NCI-H2029 (cell line): ENCODE measurements around the gene PHAF1.
"Not testable (repeated sequence)": the region's sequence is repeated elsewhere in the genome, so short reads cannot be mapped to it uniquely, and the experiment has no call there.

Source experiments
- DNase-seq: peaks from one replicate; lab custom pipeline; 2025; lab: John Stamatoyannopoulos, UW

The PHAF1 gene

DNA sequence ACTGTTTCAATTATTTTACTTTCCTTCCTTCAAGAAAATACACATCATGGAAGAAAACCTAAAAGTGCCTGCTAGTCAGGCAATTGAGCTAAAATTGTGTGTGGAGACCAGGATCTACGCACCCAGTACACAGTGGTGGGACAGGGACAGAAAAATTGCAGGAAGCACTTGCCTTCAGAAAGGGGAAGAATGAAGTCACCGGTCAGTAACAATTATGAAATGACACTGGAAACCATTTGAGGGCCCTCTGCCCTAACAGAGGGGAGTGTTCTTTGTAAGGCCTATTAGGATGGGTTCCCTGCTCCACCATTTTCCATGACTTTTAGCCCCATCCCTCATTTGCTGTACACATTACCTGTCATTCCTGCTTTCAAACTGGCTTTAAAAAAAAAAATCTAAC is 4.5 kb upstream of the PHAF1 start:
- no peak for DNase-seq

DNA sequence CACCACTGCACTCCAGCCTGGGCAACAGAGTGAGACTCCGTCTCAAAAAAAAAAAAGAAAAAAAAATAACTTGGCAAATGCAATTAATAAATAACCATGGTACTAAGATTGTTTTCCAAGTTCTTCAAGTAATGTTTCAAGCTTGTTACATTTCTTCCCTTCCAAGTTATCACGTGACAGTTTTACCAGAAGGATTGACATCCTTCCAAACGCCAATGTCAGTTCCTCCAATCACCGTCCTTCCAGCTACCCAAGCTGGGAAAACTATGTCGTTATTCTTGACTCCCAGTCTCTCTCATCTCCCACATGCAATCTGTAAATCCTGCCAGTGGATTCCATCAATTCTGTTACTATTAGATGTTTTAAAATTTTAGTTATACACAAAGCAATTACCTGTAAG is 3.9 kb upstream of the PHAF1 start:
- DNase-seq: no peak

DNA sequence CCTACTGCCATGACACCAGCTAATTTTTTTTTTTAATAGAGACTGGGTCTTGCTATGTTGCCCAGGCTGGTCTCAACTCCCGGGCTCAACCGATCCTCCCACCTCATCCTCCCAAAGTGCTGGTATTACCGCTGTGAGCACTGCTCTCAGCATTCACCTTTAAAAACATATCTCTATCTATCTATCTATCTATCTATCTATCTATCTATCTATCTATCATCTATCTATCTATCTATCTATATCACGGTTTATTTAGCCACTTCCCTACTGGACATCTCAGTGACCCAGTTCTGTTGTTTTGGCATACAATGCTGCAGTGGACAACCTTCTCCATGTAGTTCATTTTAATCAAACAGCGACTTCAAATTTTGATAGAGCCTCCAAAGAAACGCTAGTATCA is 1.3 kb upstream of the PHAF1 start:
- no peak for DNase-seq

DNA sequence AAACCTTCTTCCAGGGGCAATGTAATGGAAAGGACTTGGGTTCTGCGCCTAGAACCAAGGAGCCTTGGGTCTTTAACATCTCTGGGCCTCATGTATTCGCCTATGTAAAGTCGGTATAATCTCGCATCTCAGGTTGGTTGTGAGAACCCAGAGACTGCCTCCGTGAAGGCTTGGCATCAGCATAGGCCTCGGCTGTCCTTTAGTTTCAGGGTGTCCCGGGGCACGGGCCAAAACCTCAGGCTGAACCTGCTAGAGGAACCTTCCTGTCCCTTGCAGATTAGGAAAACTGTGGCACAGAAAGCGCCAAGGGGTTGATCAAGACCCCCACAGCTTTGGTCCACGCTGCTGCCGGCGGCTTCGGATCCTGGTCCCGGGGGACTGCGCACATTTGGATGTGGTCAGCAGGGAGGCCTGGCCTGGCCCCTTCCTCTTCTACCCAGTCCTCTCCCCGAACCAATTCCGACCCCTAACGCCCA is 772 bp upstream of the PHAF1 start:
- DNase-seq: no peak

DNA sequence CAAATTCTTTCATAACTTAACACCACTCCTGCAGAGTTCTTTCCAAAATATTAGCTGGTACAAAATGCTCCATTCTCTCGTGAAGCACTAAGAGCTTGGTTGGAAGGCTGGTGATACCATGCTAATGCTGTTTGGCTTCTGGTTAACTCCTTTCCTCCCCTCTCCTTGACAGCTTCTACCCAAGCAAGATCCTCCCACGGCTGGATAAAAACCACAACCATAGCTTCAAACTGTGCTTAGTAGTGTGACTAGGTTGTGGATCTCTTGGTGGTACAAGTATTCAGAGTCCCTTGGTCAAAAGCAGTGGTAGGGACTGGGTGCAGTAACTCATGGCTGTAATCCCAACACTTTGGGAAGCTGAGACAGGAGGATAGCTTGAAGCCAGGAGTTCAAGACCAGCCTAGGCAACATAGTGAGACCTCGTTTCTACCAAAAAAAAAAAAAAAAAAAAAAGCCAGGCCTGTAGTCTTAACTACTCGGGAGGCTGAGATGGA is 2.3 kb downstream of the PHAF1 start:
- DNase-seq: no peak

DNA sequence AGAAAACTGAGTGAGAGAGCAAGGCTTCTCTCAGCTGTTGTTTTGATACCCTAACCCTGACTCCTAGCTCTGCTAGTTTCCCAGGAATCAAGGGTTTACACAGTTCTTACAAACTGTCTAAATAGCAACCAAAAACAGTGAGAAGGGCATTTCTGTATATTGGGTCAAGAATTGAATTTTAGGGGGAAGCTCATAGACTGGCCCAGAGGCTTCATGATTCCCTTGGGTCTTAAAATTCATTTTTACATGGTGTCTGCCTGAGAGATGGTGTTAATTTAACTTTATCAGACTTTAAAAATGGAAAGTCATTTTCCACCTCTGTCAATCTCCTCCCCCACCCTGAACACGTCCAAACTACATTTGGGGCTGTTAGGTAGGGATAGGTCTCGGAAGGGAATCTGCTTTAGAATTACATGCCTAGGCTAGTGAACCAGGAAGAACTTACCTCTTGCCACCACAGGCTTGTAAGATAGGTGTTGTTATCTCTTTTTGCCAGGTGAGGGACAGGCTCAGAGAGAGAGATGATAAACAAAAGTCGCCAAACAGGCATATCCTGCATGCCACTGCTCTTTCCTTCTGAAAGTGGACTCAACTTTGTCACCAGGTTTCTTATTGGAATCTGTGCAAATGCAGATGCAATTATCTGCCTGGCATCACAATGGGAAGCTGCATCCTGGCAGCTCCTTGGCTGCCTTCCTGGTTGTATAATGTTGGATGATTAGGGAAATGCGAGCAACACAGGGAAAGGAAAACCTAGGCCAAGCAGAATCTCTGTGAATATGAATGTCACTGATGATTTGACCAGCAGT is 3.1 kb downstream of the PHAF1 start:
- no peak for DNase-seq

DNA sequence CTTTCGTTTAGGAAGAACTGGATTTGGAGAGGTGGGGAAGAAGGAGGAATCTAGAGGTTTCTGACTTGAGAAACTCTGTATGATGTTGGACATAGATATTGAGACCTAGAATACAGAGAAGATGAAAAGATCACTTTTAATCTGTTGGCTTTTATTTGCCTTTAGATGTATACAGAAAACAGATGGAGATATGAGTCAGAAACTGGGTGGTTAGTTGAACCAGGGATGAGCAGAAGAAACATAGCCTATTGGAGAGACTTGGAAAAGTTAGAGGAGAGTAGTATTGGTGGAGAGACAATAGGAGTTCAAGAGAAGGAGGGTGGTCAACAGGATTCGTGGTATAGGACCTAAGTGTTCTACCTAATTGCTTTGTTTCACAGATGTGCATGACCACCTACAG is 5.1 kb downstream of the PHAF1 start:
- DNase-seq: no peak

DNA sequence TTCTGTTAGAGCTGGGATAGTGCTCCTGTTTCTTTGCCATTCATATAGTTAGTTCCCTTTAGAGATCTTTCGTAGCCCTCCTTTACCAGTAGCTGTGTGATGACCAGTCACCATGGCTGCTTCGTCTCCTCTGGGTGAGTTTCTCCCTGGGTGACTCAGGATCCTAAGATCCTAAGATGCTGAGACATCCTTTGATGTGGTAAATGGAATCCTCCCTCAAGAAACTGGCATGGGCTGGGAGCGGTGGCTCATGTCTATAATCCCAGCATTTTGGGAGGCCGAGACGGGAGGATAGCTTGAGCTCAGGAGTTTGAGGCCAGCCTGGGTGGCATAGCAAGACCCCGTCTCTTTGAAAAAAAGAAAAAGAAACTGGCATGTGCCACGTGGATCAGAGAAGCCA is 5.9 kb downstream of the PHAF1 start:
- no peak for DNase-seq

DNA sequence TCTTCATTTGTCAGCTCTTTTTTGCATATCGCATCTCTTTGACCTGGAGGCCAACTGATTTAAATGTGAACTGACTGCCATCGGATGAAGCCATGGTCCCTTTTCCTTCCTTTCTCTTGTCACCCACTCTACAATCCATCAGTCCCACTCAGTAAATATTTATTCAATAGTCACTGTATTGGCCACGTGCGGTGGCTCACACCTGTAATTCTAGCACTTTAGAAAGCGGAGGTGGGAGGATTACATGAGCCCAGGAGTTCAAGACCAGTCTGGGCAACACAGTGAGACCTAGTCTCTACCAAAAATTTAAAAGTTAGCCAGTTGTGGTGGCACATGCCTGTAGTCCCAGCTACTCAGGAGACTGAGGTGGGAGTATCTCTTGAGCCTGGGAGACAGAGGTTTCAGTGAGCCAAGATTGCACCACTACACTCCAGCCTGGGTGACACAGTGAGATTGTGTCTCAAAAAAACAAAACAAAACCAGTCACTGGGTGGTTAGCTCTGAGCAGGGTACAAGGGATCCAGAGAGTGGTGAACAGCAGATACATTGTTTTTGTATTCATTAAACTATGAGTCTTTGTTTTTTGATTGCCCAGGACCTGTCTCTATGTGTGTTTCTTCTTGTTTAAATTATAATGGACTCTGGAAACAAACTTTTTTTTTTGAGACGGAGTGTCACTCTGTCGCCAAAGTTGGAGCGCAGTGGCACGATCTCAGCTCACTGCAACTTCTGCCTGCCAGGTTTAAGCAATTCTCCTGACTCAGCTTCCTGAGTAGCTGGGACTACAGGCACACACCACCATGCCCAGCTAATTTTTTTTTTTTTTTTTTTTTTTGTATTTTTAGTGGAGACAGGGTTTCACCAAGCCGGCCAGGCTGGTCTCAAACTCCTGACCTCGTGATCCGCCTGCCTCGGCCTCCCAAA is 6.9 kb downstream of the PHAF1 start:
- no peak for DNase-seq

DNA sequence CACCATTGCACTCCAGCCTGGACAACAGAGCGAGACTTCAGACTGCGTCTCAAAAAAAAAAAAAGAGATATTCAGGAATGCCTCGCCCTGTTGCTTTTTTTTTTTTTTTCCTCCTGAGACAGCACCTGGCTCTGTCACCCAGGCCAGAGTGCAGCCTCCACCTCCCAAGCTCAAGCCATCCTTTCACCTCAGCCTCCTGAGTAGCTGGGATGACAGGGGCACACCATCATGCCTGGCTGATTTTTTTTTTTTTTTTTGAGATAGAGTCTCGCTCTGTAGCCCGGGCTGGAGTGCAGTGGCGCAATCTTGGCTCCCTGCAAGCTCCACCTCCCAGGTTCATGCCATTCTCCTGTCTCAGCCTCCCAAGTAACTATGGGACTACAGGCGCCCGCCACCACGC is 8.0 kb downstream of the PHAF1 start:
- DNase-seq: no peak

DNA sequence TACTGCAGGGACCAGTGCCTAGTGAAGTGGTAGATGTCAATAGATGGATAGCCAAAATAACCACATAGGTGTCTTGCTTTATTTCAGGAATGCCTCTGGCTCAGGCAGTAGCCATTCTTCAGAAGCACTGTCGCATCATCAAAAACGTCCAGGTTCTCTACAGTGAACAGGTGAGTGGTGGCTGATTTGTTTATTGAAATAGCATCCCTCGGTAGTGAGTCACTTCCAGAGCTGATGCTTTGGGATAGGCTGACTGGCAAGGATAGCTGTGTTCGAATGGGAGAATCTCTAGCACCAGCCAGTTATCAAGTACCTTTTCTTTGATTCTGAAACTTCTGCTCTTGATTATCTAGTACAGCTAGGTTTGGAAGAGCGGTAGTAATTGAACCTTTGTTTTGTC is 10.3 kb downstream of the PHAF1 start:
- DNase-seq: no peak

DNA sequence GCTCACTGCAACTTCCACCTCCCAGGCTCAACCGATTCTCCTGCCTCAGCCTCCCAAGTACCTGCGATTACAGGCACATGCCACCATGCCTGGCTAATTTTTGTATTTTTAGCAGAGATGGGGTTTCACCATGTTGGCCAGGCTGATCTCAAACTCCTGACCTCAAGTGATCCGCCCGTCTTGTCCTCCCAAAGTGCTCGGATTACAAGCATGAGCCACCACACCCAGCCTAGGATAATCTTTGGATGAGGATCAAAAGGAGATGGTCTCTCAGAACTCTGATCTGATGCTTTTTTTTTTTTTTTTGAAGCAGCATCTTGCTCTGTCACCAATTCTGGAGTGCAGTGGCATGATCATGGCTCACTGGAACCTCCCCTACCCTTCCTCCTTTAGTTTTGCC is 13.1 kb downstream of the PHAF1 start:
- DNase-seq: not testable (repeated sequence)

DNA sequence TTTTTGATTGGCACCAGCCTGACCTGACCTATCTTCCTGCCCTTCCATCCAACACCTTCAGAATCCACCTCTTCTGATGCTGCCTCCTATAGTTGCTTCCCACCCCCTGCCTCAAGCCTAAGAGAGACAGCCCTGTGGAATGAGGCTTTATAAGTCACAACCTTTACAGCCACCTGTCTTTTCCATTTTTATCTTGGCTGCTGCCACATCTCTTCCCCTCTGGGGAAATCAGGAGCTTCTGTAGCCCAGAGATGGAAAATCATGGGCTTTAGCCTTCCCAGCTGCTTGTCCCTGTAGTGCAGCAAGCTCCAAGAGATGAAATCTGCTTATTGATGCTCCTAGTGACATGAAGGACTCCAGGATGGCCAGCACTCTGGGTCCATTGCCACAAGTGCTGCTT is 18.7 kb downstream of the PHAF1 start:
- no peak for DNase-seq

DNA sequence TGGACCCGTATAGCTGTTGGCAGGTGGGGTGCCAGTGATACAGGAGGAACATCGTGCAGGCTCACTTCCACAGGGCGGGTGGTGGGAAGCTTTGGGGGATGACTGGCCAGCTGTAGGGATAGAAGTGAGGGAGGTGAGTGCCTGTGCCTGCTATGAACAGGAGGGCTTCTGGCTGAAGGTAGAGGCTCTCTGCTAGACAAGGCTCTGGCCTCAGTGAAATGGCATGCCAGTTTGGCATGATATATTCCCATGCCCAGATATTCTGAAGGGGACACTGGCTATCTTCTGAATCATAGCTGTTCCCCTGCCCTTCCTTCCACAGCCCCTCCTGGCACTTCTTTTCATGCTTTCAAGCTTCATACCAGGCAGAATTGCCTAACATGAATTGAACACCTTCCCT is 19.1 kb downstream of the PHAF1 start:
- DNase-seq: no peak

DNA sequence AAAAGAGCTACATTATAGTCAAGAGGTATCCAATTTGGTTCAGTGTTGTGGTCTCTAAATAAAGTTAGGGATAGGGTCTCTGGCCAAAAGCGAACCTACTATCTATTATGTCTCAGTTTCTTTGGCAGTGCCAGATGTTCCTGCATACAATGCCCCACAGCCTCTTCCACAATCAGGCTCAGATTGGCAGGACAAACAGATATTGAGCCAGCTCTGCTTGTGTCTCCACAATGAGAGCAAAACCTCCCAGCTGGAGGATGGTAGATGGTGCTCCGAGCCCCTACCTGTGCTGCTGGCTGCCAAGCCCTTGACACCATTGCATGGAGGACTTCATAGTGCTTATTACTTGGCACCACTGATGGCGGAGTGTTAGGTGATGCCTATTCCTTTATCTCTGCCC is 19.7 kb downstream of the PHAF1 start:
- no peak for DNase-seq

DNA sequence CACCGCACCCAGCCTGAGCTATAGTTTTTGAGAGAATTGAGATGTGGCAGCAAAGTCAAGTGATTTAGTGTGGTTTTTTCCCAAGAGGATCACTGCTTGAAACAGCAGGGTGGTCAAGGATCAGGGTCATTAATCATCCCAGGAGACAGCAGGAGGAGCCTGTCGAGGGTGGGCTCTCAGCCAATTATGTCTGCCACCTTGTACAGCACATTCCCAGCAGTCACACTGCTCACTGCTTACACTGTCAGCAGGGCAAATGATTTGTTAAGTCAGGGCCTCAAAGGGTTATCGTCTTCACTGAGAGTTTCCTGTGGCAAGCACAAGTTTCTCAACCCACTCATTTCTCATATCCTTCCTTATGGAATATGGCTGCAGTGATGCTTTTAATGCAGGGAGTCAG is 27.9 kb downstream of the PHAF1 start:
- no peak for DNase-seq

DNA sequence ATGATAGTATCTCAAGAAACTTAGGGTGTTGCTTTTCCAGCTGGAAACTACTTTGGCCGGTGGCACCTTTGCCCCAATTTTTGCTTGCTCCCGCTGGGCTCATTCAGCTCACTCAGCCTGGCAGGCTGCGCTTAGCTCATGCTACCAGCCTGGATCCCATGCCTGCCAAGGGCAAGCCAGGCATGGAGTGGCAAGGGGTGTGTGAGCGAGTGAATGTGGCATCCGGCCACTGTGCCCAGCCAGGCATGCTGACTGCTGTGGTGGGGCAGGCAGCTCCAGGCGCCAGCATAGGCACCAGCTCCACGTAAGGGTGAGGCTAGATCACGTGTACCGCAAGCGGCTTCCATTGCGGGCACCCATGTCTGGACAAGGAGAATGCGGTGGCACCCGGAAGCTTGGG is 31.6 kb downstream of the PHAF1 start:
- no peak for DNase-seq

DNA sequence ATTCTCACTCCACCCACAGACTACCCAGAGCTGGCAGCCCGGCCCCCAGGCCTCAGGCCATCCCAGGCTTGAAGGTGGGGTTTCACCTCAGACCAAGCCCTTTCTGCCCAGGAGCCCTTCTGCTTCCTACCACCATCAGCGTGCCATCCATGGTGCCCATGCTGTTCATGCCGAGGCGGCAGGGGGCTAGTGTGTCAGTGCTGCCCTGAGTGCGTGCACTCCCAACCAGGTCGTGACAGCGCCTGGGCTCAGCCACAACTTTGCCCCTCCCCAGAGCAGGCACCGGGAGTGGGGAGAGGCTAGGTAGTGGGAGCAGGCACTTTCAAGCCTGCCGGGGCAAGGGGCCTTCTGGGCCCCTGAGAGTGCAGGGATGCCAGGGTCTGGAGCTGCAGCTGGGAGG is 32.6 kb downstream of the PHAF1 start:
- DNase-seq: no peak

DNA sequence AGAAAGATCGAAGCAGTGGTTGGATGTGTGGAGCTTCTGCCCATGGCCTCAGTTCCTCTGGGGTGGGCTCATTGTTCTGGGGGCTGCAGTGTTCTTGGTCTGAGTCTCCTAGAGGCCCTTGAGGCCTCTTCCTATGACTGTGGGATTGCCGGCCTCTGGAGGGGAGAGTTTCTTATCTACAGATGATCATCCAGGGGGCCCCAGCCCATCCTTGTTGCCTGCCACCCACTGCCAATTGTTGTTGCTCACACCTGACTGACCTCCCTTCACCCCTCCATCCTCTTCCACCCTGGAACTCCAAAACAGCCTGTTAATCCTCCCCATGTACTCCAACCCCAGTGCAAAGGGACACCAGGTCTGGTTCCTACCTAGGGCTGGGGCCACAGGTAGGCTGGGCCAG is 35.2 kb downstream of the PHAF1 start:
- no peak for DNase-seq

DNA sequence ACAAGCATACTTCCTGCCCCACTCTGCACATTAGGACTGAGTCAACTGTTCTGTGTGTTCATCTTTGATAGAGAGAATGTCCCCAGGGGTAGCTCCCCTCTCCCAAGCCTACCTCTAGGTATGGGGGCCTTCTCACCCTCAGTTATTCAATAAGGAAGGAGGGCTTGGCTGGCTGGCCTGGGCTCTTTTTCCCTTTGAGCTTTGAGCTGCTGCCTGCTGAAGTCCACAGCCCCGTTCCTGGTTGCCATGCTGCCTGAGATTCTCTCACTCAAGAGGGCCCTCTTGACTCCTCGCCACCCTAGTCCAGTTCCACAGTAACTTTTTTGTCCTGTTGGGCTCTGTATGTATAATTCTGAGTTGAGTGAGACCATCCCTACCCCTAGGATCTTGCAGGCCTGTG is 36.0 kb downstream of the PHAF1 start:
- no peak for DNase-seq

DNA sequence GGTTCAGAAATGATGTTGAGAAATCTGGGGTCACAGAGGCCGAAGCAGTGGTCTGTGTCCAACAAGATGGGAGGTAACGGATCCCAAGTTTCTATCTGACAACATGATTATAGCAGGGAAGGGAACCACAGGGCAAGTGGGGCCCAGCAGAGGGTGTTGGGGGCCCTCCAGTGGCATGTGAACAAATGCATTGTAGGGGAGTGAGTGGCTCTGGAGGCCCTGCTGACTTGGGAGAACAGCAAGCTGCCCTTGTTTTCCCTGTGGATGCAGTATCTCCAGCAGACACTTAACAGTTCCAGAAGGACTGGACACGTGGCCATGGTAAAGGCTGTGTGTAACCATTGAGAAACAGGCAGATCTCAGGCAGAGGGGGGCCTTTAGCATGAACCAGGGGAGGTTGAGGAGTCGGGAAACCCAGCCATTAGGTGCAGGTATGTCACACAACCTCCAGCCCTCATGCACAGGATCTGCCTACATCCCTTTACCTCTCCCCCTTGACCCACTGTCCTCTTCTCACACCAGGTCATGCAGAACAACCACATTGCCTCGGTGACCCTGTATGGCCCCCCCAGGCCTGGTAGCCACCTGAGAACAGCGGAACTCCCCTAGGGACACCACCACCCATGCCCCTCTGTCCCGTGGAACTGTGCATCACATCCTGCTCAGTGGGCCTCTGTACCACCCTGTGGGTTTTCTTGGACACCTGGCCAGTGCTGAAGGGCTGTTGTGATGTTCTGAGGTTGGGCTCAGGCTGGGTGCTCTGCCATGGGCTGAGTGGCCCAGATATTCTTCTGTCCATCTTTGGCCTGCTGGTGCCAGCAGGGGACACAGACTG is 37.0 kb downstream of the PHAF1 start:
- DNase-seq: no peak
